RPMI7951 (cell line): ENCODE measurements around the gene CDC6. TPM values are rescaled to one million over a fixed set of nuclear protein-coding genes. Genes with fewer than 3 reads are reported as not detected.

Experiments
- DNase-seq: peaks from one replicate; pipeline ENCODE4 v3.0.0-alpha.2; 2012; ENCODE audit warnings: low read depth
- total RNA-seq: library from RNA; depleted of rRNA; stranded (reverse); fragments of >200 nt; shearing (Covaris generic); gene quantifications from 2 replicates; pipeline ENCODE4 v1.2.3, GENCODE V29; 2014

Gene CDC6
- total RNA-seq, 1 experiment from 2014 or later, result 38.9 TPM

DNA sequence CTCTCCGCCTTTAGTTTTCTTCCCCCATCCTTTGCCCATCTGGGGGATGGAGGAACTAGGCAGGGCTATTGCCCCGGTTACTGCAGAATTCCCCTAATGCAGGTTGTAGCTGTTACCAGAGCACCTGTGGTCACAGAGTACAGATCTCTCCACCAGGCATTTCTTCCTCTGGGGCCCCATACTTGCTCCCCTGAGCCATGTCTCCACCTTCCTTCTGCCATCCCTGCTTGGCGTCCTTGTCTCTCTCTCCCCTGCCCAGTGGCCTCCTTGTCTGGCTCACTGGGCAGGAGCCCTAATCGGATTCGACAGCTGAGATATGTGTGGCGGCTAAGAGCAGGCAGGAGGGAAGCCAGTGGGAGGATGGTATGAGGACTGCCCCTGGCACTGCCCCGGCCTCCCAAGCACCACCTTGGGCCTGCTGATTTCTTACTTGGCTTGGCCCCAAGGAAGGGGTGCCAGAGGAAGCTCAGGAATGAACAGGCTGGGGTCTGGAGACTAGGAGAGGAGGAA, 23.3 kb downstream of the CDC6 start:
- peak; percentile 42 for DNase-seq

GRCh38 chr17:40311575-40311974, 23.9 kb downstream of the CDC6 start:
- peak; percentile 74 for DNase-seq

DNA sequence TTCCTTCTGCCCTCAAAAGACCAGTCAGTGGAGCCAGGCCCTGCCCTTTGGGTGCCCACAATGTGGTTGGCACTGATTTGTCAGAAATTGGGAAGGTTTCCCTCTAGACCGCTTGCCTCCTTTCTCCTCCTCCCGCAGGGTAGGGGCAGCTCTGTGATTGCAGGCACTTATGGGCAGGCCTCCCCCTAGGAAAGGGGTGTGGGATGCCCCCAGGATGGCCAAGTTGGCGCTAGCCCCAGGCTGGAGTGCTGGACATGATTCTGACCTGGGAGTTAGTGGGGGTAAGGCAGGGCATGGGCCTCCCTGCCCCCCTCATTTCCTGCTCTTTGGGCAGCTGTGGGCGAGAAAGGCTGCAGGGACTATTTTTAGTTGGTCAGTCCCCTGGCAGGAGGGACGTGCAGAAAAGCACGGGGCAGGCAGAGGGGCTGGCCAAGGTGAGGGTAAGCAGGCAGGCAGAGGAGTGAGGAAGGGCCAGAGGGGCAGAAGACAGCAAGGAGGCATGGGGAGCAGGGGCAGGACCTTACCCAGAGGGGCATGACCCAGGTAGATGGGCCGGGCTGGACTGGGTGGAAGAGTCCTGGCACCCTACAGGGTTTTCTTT, 24.6 kb downstream of the CDC6 start:
- DNase-seq, result peak; percentile 77

DNA sequence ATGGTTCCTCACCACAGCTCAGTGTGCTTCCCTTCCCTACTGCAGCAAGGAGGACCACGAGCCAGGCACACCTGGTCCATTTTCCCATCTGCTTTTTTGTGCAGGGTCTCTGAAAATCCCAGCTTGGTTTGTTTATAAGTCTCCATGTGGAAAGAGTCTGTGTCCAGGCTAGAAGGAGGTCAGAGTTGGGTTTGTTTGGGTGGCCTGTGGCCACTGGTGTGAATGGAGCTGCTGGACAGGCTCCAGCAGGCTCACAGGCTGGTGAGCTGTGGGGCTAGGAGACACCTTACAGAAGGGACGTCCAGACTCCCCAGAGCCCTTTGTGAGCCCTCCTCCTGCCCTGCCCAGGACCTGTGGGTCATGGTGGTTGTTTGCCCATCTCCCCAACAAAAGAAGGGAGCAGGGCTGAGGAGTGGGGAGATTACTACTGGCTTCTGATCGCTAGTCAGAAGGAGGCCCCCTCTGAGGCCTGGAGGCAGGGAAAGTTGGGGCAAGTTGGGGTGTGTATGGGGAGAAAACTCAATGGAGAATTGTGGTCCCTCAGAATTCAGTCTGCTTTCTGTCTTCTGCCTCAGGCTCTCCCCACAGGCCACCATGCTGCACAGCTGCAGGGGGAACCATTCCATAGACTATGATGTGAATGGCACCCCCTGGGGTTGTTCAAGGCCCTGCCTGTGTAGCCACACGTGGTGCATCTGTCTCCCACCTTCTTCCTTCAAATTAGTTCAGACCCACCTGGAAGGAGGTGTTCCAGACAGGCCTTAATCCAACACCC, 25.4 kb downstream of the CDC6 start:
- peak; percentile 79 for DNase-seq

GRCh38 chr17:40313668-40314583, 26.2 kb downstream of the CDC6 start:
- no peak for DNase-seq

- DNase-seq, result peak; percentile 95
Observed at GRCh38 chr17:40314584-40314956, 26.9 kb downstream of the CDC6 start.

GRCh38 chr17:40315206-40315605, 27.5 kb downstream of the CDC6 start:
- DNase-seq, result no peak

- no peak for DNase-seq
Observed at GRCh38 chr17:40315678-40316570, 28.2 kb downstream of the CDC6 start.

DNA sequence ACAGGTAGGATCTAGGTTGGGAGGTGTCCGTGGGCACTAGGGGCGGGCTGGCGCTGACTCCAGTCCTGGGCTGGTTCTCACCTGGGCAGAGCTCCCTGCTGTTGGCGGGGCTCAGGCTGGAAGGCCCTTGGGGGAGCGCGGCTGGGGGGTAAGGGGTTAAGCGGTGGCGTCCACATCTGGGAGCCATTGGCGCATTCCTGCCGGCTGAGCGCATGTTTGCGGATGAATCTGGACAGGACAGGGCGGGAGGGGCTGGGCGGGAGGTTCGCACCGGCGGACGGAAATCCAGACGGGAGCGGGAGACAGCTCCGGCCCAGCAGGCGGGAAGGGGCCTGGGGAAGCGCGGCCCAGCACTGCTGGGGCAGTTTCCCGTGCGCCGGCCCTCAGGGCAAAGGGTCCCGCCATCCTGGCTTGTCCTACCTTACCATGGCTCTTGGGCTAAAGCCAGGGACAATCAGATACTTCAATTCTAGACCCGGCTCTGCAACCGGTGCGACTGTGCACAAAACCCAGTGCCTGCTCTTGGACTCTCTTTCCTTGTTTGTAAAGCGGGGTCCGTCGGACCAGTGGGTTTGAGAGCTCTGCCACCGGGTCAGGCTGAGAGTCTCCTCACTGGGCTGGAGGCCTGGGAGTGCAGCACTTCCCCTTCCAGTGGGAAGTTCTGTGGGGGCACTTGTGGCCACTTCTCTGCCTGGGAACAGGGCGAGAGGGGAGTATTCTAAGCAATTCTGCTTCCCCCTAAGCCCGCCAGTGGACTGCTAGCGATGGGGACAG, 29.1 kb downstream of the CDC6 start:
- peak; percentile 85 for DNase-seq

- peak; percentile 74 for DNase-seq
Observed at GRCh38 chr17:40317345-40317873, 29.7 kb downstream of the CDC6 start.

DNA sequence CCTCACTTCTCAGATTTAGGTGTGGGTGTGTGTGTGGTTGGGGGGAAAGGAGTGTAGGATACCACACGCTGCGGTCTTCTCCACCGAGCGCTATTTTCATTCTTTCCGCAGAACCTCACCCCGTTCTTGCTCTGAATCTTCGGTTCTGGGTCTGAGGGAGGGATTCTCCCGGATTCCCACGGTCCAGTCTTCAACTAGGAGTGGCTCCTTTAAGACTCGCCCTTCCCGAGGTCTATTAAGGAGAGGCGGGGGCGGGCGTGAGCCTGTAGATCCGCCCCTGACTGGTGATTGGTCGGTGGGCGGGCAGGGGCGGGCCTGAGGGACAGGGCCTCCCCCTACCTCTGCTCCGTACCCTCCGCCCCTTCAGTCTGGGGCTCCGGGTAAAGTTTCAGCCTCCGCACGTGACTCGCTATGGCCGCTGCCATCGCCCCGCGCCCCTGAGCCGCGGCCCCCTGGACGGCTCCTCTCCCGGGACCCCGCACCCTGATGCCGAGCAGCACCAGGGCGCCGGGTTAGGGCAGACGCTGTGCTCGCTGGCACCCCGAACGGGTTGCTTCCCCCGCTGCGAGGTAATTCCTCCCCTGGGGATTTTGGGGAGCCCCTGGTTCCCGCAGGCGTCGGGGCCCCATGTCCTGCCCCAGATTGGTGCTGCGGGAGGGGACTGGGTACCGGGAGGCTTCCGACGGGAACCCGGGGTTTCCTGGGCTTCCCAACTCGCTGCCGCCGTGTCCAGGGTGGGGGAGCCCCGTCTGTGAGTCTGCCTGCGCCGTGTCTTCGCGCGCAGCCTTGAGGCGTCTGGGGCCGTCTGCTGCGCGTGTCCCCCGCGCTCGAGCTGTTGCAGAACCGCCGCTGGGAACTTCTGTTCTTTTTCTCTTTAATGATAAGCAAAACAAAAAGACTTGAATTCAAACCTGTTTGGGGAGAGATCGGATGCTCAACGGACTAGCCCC, 30.5 kb downstream of the CDC6 start:
- DNase-seq, result peak; percentile 95

DNA sequence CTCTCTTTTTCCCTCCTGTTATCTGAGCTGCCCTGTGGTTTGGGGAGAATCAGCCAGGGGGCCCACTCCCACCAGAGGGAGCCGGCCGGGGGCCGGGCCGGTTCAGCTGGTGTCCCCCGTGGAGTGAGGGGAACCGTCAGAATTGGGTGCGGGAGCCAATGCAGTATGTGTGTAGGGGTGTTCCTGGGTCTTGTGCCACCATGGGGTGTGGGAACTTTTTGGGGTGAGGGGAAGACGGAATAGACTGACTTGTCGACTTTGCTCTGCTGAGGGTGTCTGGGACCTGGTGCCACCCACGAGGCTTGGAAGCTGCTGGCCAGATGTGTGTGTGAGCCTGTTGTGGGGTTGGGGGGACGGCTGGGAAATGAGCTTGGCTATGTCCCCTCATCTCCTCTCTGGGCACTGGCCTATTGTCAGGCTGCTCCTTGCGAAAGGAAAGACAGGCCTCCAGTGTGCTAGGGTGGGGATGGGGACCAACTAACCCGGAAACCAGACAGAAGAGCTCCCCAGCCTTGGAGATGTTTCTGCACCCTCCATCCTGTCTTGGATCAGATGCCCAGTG, 31.2 kb downstream of the CDC6 start:
- no peak for DNase-seq

DNA sequence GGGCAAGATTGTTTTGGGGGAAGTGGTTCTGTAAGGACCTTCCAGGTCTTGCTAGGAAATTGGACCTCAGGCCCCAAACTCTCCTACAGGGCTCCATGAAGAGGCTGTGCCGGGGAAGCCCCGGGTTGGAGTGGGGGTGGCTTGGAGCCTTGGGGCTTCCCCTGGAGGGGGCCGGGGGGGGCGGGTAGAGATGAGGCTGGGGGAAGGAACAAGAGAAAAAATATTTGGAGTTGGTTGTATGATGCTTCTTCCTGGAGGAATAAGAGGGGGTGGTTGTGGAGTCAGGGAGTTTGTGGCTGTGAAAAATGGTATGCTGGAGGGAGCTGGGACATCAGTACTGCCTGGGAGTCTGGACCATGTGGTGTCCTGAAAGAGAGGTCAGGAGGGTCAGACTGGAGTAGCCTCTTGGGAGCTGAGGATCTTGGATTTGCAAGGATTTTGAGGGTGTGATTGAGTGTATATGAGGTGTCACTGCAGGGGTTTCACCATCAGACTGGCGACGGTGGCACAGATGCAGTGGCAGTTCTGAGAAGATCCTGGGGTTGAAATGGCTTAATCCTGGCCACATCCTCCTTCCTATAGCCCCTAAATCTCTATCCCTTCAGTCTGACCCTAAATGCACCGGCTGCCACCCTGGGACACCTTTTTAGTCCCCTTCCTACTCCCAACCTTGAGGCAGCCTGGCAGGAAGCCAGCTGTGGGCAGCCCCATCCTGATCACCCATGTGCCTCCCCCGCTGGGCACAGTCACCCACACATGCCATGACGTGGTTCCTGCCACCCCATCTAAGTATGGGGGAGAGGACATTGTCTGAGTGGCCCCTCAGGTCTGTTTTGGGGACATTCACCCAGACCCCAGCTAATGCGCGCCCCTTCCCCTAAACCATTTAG, 32.2 kb downstream of the CDC6 start:
- no peak for DNase-seq

GRCh38 chr17:40320756-40321523, 33.3 kb downstream of the CDC6 start:
- peak; percentile 57 for DNase-seq

DNA sequence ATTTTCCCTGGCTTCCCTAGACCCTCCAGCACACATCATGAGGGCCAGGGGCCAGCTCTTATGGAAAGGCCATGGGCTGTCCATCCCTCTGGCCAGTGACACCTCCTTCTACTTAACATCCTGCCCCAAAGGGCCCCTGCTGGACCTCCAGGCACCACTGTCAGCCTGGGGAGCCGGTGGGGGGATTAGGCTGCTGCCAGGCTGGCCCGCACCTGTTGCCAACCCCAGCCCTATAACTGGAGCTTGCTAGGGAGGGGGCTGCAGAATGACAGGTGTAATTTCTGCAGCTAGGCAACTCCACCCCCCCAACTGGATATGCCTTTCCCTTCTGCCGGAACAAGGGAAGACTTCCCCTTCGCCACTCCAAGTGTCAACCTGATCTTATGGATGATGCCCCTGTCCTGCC, 33.8 kb downstream of the CDC6 start:
- DNase-seq, result no peak

DNA sequence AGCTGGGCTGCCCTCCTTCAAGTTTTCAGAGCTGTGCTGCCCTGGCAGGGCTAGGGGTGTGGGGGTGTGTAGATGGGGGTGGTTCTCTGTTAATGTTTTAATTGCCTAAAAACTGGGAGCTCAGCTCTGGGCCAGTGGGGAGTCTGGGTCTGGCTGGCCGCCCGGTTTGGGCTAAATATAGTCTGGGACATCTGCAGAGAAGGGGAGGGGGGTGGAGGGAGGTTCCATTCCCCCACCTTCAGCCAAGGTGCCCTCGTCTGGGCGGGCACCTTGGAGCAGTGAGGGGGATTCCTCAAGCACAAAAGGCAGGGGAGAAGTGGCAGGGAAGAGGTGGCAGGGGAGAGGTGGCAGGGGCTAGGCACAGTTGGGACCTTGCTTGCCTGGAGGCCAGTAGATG, 34.3 kb downstream of the CDC6 start:
- peak; percentile 59 for DNase-seq
